Kidney epithelial cell (primary cell): ENCODE measurements around the gene COMP. TPM values are rescaled to one million over a fixed set of nuclear protein-coding genes. Genes with fewer than 3 reads are reported as not detected.

Experiments used
- DNase-seq: peaks from one replicate; pipeline ENCODE4 v3.0.0-alpha.2; 2010; ENCODE audit warnings: low read depth
- H3K27me3 ChIP-seq: 2 replicates; pipeline ENCODE4 v1.6.0; 2011; ENCODE audit warnings: low read length; ENCODE audit not compliant: control insufficient read depth, insufficient read depth
- H3K36me3 ChIP-seq: 2 replicates; pipeline ENCODE4 v1.5.1; 2011; ENCODE audit warnings: low read length; ENCODE audit not compliant: control insufficient read depth, insufficient read depth
- H3K4me3 ChIP-seq: 2 replicates; pipeline ENCODE4 v1.5.1; 2011; ENCODE audit warnings: low read depth, mild to moderate bottlenecking, control low read depth, low read length
- total RNA-seq: library from RNA; depleted of rRNA; stranded (reverse); fragments of >200 nt; gene quantifications from 2 replicates; pipeline ENCODE4 v1.2.3, GENCODE V29; 2015
- TF ChIP-seq, protein P1 (sequence below): IDR thresholded peaks from 2 replicates; pipeline ENCODE4 v1.5.1; 2011; ENCODE audit warnings: mild to moderate bottlenecking, moderate library complexity, low read length, control low read depth, inconsistent platforms; ENCODE audit not compliant: insufficient read depth, poor library complexity, severe bottlenecking

Gene COMP
- total RNA-seq, 1 donor from 2014 or later = not detected

DNA sequence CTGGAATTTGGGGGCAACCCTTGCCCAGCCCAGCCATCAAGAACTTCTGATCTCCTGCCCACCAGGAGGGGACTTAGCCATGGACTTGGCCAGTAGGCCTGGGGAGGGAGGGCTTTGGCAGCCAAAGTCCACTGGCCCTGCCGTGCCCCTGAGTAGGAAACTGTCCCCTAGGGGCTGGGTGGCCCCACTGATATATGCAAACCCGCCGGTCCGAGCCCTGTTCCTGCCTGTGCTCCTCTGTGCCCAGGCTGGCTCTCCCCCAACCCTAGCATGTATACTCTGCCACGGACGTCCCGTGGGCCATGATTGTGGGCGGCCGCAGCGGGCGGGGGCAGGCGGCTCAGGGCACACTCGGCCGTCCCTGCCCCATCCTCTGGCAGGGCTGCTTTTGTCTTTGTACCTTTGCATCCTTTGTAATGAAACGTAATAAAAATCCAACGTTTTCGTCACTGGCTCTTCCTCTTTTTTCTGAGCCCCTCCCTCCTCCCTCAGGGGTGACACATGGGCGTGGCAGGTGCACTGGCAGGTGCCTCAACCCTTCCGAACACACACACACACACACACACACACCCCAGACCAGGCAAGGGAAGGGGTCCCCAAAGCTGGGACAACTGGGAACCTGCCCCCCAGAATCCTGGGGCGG, 9.1 kb downstream of the COMP start:
- Histone ChIP-seq H3K4me3 (no peak overlapping the region), H3K27me3 (peaks cover 57% of the 10 kb centered on the region), H3K36me3 (no peaks in the 10 kb centered on the region)
- TF ChIP-seq, protein P1, sequence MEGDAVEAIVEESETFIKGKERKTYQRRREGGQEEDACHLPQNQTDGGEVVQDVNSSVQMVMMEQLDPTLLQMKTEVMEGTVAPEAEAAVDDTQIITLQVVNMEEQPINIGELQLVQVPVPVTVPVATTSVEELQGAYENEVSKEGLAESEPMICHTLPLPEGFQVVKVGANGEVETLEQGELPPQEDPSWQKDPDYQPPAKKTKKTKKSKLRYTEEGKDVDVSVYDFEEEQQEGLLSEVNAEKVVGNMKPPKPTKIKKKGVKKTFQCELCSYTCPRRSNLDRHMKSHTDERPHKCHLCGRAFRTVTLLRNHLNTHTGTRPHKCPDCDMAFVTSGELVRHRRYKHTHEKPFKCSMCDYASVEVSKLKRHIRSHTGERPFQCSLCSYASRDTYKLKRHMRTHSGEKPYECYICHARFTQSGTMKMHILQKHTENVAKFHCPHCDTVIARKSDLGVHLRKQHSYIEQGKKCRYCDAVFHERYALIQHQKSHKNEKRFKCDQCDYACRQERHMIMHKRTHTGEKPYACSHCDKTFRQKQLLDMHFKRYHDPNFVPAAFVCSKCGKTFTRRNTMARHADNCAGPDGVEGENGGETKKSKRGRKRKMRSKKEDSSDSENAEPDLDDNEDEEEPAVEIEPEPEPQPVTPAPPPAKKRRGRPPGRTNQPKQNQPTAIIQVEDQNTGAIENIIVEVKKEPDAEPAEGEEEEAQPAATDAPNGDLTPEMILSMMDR = no peak
- no peak for DNase-seq

DNA sequence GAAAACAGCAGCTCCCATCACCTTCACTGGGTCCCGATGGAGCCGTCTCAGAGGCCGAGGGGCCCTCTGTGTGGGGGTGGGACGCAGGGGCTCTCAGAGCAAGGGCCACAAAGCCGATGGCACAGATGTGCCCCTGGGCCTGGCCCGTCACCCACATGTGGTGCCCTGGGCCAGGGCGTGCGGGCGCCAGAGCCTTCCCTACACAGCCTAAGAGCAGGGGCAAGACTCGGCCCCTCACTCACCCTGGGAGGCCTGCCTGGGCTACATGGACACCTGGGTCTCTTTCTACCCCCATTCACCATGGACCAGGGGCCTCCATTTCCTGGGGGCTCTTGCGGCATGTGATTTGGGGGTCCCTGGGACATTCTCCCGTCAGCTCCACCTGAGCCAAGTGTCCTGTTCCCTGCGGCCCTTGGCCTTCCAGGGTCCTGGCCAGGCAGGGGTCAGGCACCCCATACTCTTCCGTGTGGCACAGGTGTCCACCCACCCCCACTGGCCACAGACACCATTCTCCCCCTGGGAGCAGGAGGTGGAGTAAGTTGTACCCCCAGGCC, 10.0 kb downstream of the COMP start:
- H3K36me3 ChIP-seq = no peaks in the 10 kb centered on the region
- peaks cover 50% of the 10 kb centered on the region for H3K27me3 ChIP-seq
- DNase-seq = no peak
- TF ChIP-seq, protein P1 = no peak
- H3K4me3 ChIP-seq = no peak overlapping the region

DNA sequence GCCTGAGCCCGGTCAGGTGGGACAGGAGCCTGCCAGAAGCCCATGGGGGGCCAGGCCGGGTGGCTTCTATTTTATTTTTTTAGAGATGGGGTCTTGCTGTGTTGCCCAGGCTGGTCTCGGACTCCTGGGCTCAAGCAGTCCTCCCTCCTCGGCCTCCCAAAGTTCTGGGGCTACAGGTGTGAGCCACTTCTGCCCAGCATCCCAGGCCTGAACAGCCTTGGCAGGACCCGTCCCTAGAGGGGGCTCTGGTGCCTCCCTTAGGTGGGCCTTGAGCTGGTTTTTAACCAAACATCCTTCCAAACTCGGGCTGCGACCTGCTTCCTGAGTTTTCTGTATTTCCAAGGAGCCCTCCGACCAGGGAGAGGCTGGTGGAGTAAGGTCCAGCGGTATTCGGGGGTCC, 10.5 kb downstream of the COMP start:
- Histone ChIP-seq H3K27me3 (peaks cover 46% of the 10 kb centered on the region), H3K4me3 (no peak overlapping the region), H3K36me3 (no peaks in the 10 kb centered on the region)
- TF ChIP-seq, protein P1 = peak; percentile 21
- no peak for DNase-seq

DNA sequence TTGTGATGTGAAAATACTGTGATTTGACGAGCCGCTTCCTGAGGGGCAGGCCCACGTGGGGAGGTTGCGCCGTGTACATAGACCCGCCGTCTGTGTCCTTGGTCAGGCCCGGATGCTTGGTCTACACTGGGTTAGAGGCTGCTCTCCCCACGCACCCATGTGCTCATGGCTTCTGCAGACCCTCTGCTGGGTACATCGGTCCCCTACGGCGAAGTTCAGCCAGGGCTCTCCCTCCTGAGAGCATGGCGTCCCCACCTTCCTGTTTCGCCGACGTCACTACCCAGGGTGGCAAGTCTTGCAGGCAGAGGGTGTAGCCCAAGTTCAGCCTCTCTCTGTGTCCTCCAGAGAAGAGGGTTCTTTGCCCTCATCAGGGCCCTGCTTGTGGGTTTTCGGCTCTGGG, 11.0 kb downstream of the COMP start:
- peaks cover 41% of the 10 kb centered on the region for H3K27me3 ChIP-seq
- no peak for DNase-seq
- no peaks in the 10 kb centered on the region for H3K36me3 ChIP-seq
- no peak overlapping the region for H3K4me3 ChIP-seq
- TF ChIP-seq, protein P1 = no peak

DNA sequence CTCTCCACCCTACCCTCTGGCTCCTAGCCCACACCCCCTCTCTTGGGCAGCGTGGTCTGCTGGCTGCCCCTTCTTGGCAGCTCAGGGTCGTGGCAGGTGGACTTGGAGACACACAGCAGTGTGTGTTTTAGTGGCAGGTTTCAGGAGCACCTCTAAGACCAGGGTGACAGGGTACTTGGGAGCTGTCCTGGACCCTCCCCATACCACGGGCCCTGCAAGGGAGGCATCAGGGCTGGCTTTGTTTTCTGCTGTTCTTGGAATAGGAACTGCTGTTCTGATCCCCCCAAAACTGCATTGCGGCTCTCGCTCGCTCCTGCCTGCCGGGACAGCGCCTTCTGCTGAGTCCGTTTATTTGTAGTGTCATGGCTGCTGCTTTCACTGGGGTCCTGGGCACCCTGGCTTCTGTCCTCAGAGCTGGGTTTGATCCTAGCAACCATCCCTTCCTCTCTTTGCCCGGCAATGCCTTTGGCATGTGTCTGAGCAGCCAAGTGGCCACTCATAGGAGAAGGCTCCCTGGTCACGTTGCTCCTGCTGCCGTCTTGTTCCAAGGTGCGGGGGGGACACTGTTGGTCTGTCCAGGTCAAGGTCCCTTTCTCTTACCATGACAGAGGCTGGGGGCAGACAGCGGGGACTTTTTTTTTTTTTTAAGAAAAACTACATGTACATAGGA, 12.1 kb downstream of the COMP start:
- no peak for DNase-seq
- TF ChIP-seq, protein P1 = no peak
- Histone ChIP-seq H3K4me3 (no peak overlapping the region), H3K27me3 (peaks cover 31% of the 10 kb centered on the region), H3K36me3 (no peaks in the 10 kb centered on the region)
